GM18499 (cell line): ENCODE results near the gene FFAR3.
"Not testable (repeated sequence)": the region's sequence is repeated elsewhere in the genome, so short reads cannot be mapped to it uniquely, and the experiment has no call there.

Source experiments
- ATAC-seq: cut with Tn5 transposase; IDR thresholded peaks from one replicate; pipeline ENCODE4 v1.9.1; 2021; ENCODE audit warnings: moderate number of reproducible peaks; ENCODE audit not compliant: insufficient read depth, unreplicated experiment

Gene FFAR3

DNA sequence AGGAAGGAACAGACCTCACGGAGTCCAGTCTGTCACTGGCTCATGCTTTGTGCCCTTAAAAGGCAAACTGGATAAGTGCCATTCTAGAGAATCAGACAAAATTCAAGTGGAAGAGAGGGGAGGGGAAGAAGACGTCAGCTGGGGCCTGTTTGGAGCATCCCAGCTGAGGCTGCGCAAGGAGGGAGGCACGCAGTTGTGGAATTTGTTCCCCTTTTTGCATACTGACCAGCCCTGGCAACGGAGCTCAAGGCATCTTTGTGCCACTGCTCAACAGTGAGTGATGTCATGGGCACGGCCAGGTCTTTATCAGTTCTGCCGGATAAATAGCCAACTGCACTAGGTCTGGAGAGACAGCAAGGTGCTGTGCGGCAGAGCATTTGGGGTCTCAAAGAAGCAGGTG lies 12.5 kb downstream of the FFAR3 start, which contains the start of gene GPR42:
Gene GPR42 (plus strand): TSS at position 347 of the 400 bp plus-strand sequence. CDS start 292 bp downstream, outside the sequence.
- ATAC-seq, result no peak

DNA sequence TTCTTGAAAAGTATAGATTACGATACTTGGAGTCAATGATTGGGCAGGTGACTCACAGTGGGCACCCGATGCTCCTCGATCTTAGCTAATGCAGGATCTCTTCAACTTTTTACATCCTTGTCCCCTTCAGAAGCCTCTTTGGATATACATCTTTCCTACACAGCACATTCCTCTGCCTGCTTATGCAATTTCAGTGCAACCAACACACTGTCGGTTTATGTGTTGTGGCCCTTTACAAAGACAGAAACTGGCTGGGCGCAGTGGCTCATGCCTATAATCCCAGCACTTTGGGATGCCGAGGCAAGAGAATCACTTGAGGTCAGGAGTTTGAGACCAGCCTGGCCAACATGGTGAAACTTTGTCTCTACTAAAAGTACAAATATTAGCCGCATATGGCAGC lies 15.2 kb downstream of the FFAR3 start:
- no peak for ATAC-seq

DNA sequence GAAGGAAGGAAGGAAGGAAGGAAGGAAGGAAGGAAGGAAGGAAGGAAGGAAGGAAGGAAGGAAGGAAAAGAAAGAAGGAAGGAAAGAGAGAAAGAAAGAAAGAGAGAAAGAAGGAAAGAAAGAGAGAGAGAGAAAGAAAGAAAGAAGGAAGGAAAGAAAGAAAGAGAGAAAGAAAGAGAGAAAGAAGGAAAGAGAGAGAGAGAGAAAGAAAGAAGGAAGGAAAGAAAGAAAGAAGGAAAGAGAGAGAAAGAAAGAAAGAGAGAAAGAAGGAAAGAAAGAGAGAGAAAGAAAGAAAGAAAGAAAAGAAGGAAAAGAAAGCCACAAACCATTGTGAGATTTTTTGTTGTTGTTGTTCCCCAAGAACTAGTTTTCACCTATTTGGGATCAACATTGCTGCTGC lies 15.8 kb downstream of the FFAR3 start:
- not testable (repeated sequence) for ATAC-seq

DNA sequence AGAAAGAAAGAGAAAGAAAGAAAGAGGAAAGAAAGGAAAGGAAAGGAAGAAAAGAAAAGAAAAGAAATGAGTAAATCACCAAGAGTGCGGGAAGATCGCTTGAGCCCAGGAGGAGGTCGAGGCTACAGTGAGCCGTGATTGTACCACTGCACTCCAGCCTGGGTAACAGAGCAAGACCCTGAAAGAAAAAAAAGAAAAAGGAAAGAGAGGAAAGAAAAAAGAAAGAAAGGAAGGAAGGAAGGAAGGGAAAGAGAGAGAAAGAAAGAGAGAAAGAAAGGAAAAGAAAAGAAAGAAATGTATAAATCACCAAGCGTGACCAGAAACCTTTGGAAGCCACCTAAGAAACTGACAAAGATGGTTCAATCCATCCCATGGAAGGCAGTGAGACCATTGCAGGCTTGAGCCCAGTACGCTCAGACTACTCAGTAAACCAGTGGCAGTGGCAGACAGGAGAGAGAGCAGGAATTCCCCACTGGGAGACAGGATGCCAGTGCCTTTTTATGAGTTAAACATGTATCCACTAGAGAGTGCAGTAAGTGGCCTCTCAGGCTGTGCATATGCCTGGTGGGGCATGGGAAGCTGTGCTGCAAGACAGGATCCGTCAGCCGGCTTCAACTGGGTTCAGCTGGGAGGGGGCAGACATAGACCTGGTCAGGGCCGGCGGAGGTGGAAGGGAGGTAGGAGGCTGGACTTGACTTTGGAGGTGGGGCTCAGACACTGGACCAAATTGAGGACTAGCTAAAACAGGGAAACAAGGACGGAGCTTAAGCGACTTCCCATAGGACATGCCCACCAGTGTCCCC lies 17.4 kb downstream of the FFAR3 start:
- no peak for ATAC-seq

DNA sequence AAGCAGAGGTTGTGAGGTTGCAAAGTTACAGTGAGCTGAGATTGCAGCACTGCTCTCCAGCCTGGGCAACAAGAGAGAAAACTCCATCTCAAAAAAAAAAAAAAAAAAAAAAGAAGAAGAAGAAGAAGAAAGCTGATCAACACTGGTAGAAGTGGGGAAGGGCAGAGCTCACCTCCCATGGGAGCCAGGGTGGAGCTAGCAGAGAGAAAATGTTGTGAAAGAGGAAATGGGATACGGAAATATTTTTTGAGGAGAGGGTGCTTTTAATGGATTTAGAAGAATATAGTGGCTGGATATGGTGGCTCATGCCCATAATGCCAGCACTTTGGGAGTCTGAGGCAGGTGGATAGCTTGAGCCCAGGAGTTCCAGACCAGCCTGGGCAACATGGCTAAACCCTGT lies 19.4 kb downstream of the FFAR3 start:
- no peak for ATAC-seq

DNA sequence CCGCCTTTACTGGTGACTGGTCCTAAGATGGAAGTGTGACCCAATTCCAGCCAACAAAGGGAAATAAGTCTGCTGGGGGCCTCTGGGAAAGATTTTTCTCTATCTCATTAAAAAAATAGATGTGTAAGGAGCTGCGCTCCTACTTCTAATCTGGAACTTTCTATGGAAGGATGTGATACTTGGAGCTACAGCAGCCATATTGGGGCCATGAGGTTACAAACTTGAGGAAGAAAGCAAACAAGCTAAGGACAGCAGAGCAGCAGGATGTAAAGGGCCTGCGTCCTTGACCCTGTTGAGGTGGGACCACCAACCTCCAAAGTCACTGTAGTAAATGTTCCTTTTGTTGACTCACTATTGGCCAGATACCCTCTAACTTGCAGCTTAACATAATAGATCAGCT lies 20.1 kb downstream of the FFAR3 start:
- ATAC-seq, result no peak

DNA sequence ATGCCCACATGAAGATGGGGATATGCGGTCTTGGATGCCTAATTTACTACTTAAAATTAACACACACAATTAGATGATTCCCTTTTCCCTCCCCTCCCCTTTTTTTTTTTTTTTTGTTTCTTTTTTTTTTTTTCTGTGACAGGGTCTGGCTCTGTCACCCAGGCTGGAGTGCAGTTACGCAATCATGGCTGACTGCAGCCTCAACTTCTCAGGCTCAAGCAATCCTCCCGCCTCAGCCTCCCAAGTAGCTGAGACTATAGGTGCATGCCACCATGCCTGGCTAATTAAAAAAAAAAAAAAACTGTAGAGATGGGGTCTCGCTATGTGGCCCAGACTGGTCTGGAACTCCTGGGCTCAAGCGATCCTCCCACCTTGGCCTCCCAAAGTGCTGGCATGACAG lies 21.3 kb downstream of the FFAR3 start:
- not testable (repeated sequence) for ATAC-seq

DNA sequence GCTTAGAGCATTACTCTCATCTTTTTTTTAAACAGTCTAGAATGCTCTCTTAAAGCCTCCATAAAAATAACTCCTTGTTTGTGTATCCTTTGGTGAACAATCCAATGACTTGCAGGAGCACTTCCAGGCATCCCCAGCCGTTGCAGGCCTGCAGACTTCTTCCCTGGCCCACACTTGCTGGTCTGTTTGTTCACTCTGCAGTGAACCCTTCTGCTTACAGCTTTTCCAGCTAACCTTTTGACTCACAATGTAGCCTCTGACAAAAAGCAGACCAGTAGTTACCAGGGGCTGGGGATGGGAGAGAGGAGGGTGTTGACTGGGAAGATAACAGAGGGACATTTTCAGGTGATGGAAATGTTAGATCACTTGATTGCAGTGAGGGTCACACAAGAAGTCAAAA lies 21.7 kb downstream of the FFAR3 start:
- no peak for ATAC-seq

DNA sequence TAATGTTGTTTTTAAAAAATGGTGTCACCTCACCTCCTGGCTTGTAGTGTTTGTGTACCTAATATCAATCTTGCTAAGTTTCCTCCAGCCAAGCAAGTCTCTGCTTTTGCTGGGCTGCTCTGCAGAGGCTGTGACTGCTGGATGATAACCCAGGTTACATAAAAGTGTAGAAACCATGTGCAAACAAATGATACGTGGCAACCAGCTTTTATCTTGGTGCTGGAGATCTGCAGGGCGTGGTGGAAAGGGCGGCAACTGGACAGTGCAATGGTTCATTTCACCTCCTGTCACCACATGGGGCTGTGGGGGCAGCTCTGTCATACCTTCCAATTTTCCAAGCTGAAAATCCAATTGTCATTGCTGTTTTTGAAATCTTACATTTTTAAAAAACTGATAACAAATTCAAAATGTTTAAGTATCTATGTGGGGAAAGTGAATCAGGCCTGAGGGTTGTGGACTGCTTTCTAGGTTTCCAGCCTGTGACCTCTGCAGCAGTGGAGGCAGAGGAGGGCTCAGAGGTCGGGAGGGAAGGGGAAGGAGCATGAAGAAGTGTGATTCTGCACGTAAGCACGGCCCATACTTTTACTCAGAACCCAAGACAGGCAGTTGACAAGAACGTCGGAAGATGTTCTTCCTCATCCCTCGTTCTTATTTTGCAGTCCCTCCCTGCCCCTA lies 22.3 kb downstream of the FFAR3 start:
- ATAC-seq, result no peak

DNA sequence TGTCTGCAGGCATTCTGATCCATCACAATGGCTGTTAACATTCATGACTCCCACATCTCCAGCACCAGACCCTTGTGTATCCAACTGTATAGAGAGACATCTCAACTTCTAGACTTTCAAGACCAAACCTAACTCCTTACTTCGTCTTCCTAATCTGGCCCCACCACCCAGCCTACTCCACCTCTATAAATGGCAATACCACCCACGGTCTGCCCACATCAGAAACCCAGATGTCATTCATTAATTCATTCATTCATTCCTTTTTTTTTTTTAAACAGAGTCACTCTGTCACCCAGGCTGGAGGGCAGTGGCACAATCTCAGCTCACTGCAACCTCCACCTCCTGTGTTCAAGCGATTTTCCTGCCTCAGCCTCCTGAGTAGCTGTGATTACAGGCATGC lies 23.1 kb downstream of the FFAR3 start:
- ATAC-seq, result no peak

DNA sequence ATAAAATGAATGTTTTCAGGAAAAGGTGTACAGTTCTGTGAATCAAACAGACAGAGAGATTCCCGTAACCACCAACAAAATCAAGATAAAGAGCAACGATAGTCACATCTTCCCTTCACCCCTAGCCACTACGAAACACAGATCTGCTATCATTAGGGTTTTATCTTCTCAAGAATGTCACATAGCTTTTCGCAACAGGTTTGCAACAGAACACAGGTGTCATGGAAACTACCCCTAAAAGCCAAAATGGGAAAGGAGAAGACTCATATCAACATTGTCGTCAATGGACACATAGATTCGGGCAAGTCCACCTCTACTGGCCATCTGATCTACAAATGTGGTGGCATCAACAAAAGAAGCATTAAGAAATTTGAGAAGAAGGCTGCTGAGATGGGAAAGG lies 23.7 kb downstream of the FFAR3 start:
- ATAC-seq, result no peak

DNA sequence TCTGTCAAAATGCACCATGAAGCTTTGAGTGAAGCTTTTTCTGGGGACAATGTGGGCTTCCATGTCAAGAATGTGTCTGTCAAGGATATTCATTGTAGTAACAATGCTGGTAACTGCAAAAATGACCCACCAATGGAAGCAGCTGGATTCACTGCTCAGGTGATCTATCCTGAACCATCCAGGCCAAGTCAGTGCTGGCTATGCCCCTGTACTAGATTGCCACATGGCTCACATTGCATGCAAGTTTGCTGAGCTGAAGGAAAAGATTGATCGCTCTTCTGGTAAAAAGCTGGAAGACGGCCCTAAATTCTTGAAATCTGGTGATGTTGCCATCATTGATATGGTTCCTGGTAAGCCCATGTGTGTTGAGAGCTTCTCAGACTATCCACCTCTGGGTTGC lies 25.3 kb downstream of the FFAR3 start:
- ATAC-seq, result no peak

DNA sequence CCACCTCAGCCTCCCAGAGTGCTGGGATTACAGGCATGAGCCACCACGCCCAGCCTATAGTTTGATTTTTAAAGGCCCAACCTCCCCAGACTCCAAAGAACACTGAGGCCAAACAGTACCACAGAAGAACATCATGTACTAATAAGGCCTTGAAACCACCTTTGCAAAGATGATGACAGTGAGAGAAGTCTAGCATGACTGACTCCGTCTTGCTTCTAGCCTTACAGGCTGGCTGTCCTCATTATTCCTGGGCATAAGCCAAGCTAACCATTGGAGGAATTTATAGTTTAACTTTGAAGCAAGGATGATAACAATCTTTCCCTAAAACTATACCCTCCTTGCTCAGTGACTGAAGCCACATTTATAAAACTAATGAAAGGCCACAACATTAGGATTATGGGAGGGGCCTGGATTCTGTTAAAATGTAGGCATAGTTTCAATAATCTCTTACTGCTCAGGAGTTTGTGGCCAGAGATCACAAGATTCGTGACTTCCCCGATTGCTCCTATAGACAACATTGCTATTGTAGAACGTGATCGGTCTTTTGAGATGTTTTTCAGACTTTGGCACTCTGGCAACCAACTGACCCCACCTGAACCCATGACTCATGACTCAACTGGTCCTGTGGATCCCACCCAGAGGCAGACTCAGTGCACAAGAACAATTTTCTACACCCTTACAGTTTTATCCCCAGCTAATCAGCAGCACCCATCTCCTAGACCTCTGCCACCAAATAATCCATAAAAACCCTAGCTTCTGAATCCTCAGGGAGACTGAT lies 30.2 kb downstream of the FFAR3 start:
- no peak for ATAC-seq

DNA sequence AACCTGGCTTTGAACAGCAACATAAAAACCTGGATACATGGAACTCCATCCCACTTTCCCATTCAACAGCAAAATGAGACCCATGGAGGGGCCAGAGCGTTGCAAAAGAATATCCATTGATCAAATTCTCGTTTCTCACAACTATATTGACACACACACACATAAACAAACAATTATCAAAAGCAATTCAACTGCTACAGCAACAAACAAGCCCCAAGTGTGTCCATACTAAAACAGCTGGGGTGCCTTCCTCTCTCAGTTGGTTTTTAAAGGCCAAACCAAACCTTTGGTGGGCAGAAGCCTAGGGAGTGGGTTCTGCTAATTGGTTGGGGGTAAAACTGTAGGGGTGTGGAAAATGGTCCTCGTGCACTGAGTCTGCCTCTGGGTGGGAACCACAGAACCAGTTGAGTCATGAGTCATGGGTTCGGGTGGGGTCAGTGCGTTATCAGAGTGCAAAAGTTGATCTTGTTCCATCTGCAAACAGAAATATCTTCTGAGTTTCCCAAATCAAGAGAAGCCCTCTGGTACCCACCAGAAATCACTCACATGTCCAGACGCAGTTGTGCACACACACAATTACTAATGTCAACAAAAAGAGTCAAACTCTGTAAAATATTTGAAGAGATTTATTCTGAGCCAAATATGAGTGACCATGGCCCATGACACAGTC lies 31.1 kb downstream of the FFAR3 start:
- ATAC-seq, result no peak

DNA sequence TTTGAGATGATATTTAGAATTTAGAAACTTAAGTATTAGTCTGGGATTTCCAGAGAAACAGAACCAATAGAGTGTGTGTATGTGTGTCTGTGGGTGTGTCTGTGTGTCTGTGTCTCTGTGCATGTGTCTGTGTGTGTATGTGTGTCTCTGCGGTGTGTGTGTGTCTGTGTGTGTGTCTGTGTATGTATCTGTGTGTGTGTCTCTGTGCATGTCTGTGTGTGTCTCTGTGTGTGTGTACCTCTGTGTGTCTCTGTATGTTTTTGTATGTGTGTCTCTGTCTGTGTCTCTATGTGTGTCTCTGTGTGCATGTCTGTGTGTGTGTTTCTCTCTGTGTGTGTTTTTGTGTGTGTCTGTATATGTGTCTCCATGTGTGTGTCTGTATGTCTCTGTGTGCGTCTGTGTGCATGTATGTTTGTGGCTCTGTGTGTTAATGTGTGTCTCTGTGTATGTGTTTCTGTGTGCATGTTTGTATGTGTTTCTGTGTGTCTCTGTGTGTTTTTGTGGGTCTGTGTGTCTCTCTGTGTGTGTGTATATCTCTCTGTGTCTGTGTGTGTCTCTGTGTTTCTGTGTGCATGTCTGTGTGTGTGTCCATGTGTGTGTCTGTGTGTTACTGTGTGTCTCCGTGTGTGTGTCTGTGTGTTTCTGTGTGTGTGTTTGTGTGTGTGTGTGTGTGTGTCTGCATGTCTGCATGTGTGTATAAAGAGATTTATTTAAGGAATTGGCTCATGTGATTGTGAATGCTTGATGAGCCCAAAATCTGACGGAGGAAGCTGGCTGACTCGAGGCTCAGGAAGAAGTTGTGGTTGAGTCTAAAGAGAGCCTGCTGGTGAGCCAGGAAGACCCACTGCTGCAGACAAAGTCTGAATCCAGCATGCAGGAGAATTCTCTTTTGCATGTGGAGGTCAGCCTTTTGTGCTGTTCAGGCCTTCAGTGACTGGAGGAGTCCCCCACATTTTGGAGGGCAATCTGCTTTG lies 34.8 kb downstream of the FFAR3 start:
- no peak for ATAC-seq

DNA sequence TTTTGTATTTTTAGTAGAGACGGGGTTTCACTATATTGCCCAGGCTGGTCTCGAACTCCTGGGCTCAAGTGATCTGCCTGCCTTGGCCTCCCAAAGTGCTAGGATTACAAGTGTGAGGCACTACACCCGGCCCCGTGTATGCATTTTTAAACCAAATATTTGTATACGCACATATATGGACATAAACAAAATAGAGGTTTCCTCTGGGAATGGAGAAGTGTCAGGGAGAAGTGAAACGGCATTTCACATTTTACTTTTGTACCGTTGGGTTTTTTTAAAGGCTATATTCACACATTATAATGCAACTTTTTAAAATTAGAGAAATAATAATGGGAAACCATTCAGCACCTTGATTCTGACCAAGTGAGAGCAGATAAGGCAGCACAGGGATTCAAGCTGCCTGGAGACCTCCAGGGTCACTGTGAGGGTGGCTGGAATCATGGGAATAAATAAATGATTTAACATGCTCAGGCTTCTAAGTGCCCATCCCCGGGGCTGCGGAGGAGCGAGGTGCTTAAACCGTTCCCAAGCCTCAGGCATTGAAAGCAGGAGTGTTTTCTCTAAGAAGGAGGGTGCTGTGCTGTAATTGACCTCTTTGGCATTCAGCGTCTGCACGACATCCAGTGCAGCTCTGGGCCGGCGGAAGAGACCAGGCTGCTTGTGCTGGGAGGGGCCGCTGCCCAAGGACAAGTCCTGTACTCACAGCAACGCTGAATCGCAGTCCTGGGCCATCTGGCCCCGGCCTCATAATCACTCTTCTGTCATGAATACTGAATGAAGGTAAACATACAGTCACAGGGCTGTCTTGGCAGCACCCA lies 37.3 kb downstream of the FFAR3 start:
- no peak for ATAC-seq

DNA sequence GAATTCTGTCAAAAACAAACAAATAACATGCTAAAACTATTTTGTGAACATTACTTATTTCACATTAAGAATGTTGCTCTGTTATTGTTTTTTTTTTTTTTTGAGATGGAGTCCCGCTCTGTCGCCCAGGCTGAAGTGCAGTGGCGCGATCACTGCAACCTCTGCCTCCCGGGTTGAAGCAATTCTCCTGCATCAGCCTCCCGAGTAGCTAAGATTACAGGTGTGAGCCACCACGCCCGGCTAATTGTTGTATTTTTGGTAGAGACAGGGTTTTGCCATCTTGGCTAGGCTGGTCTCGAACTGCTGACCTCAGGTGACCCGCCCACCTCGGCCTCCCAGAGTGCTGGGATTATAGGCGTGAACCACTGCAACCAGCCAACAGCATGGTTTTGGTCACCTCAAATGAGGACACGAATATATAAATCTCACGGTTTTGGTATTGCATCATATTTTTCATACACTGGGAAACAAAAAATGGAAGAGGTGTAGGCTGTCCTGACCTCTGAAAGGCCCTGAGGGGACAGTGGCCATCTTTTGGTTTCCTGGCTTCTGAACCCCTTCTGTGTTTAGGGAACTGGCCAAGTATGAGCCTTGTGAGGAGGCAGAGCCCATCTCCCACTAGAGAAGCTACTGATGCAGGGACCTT lies 38.1 kb downstream of the FFAR3 start:
- ATAC-seq, result no peak

DNA sequence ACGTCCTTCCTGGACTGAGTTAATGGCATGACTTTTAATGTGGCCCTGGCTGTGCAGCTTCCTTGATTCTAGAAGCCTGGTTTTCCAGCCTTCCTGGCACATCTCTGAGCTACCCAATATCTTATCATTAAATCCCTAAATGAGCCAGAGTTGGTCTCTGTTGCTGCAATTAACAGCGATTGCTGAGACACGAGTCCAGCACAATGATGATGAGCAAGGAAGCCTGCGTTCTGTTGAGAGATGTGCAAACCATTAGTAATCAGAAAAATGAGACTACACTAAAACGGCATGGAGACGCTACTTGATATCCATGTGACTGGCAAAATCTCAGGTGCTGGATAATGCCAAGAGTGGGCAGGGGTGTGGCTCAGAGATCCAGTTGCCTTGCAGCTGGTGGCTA lies 38.8 kb downstream of the FFAR3 start:
- ATAC-seq, result no peak
